HG02970 (cell line): Measurements from ENCODE around the gene KIF1A.

Experiments
- ATAC-seq: cut with Tn5 transposase; IDR thresholded peaks from one replicate; pipeline ENCODE4 v1.9.1; 2021; ENCODE audit warnings: mild to moderate bottlenecking, moderate library complexity, moderate number of reproducible peaks; ENCODE audit not compliant: unreplicated experiment, low FRiP score

The KIF1A gene

GRCh38 chr2:240737512-240737911 is 82.5 kb downstream of the KIF1A start:
- no peak for ATAC-seq

DNA sequence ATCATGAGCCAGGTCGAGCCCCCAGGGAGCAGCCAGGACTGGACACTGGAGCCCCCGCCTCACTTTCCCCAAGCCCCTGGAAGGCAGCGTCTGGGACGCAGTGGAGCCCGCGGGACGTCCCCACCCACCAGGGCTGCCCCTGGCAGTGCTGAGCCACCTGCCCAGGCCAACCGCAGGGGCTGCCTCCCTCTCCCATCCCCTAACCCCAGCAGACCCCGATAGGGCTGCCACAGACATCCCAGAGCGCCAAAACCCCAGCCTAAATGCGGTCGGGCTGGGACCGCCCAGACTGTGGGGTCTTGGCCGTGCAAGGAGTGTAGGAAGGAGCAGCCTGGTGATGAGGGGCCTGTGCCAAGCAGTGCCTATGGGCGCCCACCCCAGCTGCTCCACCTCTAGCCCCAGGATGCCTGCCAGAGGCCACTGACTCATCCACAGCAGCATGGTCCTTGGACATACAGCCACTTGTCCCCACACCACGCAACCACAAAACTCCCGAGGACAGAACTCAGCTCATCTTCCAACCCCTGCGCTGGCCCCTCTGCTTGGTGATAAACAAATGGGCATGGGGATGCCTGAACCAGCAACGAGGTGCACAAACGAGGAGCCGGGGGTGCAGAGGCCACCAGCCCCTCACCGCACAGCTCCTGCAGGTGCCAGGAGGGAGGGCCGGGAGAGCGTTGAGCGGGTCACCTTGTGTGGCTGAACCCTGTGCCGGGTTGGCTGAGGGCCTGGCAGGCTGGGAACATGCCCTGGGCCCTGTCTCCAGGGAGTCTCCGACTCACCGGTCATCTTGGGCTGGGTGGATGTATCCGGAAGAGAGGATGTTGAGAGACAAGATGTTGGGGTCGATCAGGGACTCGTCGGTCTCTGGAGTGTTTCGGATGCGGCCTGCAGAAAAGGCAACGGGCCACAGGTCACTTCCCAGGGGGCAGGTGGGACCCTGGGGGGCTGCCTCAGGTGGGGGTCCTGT is 83.5 kb downstream of the KIF1A start:
- ATAC-seq: no peak

DNA sequence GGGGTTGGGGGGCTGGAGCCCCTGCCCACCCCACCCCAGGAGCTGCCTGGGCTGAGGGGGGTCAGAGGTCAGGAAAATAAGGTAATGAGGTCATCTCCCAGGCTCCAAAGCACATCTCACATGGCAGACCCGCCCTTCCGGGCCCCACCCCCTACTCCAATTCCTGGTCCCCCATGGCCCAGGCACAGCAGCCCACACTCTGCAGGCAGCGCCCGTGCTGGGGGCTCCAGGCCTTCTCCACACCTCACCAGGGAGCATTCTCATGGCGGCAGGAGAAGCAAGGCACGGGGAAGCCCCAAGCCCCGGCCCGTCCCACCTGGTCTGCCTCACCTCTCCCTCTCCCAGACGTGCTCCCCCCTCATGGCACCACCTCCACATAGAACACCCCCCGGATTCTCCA is 84.5 kb downstream of the KIF1A start:
- ATAC-seq: no peak

DNA sequence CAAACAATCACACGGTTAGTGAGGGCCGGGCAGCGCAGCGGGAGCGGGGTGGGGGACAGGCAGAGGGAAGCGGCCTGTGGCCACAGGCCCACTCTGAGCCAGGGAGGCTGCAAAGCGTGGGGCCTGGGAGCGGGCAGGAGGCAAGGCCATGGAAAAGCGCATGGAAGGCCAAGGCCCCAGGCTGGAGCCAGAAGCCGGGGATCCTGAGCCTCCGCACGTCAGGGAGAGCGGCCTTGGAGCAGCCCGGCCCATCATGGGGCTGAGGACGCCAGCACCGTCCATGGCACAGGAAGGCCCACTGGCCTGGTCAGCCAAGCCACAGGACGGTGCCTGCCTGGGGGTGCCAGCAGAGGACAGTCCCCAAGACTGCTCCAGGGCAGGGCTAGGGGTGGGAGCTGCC is 85.3 kb downstream of the KIF1A start:
- no peak for ATAC-seq

- no peak for ATAC-seq
Observed at GRCh38 chr2:240733803-240734495, 86.1 kb downstream of the KIF1A start.

GRCh38 chr2:240732911-240733622 is 87.0 kb downstream of the KIF1A start:
- no peak for ATAC-seq

GRCh38 chr2:240732184-240732583 is 87.8 kb downstream of the KIF1A start:
- no peak for ATAC-seq

GRCh38 chr2:240731178-240731545 is 88.9 kb downstream of the KIF1A start:
- no peak for ATAC-seq

DNA sequence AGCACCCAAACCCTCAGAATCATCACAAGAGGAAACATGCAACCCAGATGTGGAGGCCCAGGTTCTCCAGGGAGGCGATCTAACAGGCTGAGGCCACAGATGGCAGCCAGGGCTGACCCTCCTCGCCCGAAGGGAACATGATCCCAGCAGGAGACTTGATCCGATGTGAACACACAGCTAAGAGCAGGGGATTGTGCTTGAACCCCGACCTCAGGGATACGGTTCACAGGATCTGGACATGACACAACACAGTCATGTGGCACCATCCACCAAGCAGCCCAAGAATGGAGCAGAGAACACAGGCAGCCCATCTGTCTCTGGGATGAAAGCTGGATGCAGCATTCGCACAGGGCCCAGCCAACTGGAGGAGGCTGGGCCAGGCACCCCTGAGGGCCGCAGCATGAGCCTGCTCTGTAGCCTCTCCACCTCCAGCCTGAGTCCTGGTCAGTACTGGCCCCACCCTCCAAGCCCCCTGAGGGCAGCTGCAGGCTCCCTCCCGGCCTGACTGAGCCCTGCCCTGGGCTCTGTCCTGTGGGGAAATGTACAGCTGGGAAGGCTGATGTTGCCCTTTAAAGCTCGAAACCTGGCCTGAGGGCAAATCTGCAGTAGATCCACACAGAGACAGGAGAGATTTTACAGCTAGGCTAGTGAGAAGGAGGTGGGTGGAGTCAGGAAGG is 89.4 kb downstream of the KIF1A start:
- no peak for ATAC-seq

- ATAC-seq: no peak
Observed at GRCh38 chr2:240728827-240729226, 91.2 kb downstream of the KIF1A start.

DNA sequence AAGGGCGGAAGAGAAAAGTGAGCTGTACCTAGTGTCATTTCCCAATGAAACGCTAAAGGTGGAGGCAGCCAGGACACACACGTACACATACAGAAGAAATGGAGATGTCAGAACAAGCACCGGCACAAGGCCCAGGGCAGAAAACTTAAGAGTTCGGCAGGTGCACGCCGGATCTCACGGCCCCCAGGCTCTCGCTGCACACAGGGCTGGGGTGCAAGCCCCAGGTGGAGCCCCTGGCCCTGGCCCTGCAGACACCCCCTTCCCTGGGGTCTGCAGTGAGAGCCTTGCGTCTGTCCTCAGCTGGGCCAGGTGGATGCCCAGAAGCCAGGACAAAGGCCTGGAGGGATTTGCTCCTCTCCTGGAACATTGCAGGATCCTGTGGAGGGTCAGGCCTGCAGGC is 91.7 kb downstream of the KIF1A start:
- no peak for ATAC-seq

GRCh38 chr2:240727913-240728312 is 92.1 kb downstream of the KIF1A start:
- ATAC-seq: no peak

- ATAC-seq: no peak
Observed at GRCh38 chr2:240727439-240727838, 92.6 kb downstream of the KIF1A start.

DNA sequence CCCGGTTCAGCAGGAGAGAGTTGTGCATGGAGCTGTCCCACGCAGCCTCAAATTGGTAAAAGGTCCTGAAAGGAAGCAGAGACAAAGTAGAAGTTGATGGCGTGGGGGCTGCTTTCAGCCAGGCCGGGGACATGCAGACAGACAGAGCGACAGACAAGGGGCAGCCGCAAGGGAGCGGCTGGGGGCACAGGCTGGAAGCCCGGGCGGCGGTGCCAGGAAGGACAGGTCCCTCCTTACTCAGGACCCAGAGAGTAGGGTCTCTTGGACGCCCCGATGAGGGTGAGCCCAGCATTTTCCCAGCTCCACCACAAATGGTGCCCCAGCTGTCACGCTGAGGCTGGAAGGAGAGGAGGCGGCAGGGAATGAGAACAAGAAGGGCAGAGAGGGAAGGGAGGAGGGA is 93.1 kb downstream of the KIF1A start:
- no peak for ATAC-seq

- ATAC-seq: no peak
Observed at GRCh38 chr2:240725671-240726070, 94.3 kb downstream of the KIF1A start.

DNA sequence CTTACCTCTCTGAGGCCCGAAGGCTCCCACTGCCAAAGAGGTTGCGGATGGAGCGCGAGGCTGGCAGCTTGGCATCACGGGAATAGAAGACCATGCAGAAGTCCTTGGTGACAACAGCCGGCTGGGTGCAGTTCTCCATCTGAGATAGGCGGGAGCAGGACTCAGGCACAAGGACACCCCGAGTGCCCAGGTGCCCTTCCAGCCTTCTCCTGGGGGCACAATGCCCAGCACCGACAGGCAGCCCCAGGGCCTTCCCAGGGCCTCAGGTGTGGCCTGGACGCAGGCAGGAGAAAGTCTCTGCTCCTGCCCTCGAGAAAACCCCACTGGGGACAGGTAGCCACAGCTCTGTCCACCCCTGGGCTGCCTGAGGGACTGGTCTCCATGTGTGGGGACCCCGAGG is 94.8 kb downstream of the KIF1A start:
- no peak for ATAC-seq

DNA sequence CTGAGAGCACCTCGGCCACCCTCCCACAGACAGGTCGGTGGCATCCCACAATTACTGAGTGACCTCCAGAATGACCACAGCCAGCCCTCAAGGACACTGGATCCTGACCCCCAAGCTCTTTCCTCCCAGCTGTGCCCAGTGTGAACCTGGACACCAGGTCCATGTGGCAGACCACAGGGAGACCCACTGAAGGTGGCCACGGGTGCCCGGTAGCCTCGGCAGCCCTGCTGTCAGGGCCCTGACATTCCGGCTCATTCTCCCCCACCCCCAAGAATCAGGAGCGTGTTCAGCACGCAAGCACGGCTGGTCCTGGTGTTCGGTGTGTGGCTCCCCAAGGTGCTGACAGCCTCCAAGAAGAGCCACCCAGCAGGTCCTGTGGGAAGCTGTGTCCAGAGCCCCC is 95.6 kb downstream of the KIF1A start:
- ATAC-seq: no peak

DNA sequence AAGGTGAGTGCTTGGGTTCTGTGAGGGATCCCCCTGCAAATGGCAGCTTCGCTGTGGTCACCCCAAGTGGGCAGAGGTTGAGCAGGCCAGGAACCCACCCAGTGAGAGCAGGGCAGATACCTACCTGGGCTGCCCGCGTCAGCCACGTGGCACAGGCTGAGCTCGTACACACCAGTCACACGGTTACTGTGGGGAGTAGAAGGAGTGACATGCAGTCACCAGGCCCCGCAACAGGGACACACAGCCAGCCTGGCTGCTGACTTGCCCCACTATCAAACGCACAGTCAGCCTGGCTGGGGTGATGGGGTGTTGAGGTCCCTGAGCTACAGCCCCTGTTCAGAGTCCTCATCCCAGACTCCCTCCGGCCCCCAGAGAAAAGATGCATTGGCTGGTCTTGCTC is 96.2 kb downstream of the KIF1A start:
- ATAC-seq: no peak

GRCh38 chr2:240722796-240723735 is 97.0 kb downstream of the KIF1A start:
- ATAC-seq: no peak

DNA sequence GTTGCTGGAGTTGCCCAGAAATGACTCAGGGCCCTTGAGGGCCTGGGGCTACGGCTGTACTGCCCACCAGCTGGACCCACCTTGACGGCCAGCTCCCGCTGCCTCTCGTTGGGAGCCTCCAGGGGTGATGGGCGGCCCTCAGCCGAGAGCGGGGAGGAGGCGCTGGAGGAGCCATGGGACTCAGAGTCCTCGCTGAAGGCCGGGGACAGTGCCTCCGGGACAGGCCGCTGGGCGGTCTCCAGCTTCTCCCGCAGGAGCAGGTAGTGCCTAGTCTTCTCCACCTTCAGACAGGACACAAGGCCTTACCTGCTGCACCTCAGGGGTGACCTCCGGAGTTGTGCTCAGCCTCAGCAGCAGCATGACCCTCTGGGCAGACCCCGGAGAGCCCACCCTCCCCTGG is 97.6 kb downstream of the KIF1A start:
- no peak for ATAC-seq
